ENCODE data around the gene SLC66A2. TPM values are rescaled to one million over a fixed set of nuclear protein-coding genes. Genes with fewer than 3 reads are reported as not detected.

The SLC66A2 gene
- total and polyA plus RNA-seq, 2 of the 13 experiments (the other 11 are each of a cell fraction or from before 2014, with no cell fraction given), result 33.5 to 41.9 TPM

GRCh38 chr18:79934311-79935097, 16.9 kb downstream of the SLC66A2 start (continued):
- no peak for TF ChIP-seq GABPA (IDR thresholded peaks at IDR 0.05; ENCODE audit: low read depth, low read length)
- peak; percentile 56; the same call in 1 of the 2 replicates for TF ChIP-seq GABPA (CRISPR knock-in tag; IDR thresholded peaks at IDR 0.05; ENCODE audit: low read depth)
- TF ChIP-seq MXI1 (IDR thresholded peaks at IDR 0.05; ENCODE audit: borderline replicate concordance, low read depth, low read length), result peak; percentile 93; the same call in 2 of the 3 replicates
- peak; percentile 79 for TF ChIP-seq FOSL2 (CRISPR knock-in tag; IDR thresholded peaks at IDR 0.05)
- peak; percentile 96 for TF ChIP-seq REPIN1 (CRISPR knock-in tag; IDR thresholded peaks at IDR 0.05; ENCODE audit: borderline replicate concordance, low read depth)
- TF ChIP-seq CBFB (CRISPR knock-in tag; IDR thresholded peaks at IDR 0.05), result no peak
- TF ChIP-seq ZNF383 (CRISPR knock-in tag; IDR thresholded peaks at IDR 0.05; ENCODE audit: borderline replicate concordance), result 0 out of 2 replicates have a peak, but pooled peaks have one; percentile 6
- TF ChIP-seq HOXA3 (CRISPR knock-in tag; IDR thresholded peaks at IDR 0.05), result peak; percentile 80; the same call in 1 of the 2 replicates
- TF ChIP-seq ATF7 (IDR thresholded peaks at IDR 0.05), result no peak
- peak; percentile 39; the same call in 1 of the 2 replicates for TF ChIP-seq ATF7 (CRISPR knock-in tag; IDR thresholded peaks at IDR 0.05)
- peak; percentile 97 for TF ChIP-seq SAP130 (CRISPR knock-in tag; IDR thresholded peaks at IDR 0.05; ENCODE audit: low read depth)
- TF ChIP-seq KMT2A (CRISPR knock-in tag; IDR thresholded peaks at IDR 0.05), result peak; percentile 74
- peak; percentile 54; the same call in 1 of the 2 replicates for TF ChIP-seq SPEN (CRISPR knock-in tag; IDR thresholded peaks at IDR 0.05; ENCODE audit: low read depth)
- peak; percentile 54 for TF ChIP-seq HNF1A (IDR thresholded peaks at IDR 0.05; ENCODE audit: low read depth)
- peak; percentile 85; the same call in 1 of the 2 replicates for TF ChIP-seq HNF1A (CRISPR knock-in tag; IDR thresholded peaks at IDR 0.05; ENCODE audit: borderline replicate concordance)
- TF ChIP-seq KLF9 (CRISPR knock-in tag; IDR thresholded peaks at IDR 0.05; ENCODE audit: low read depth), result peak; percentile 69; the same call in 1 of the 2 replicates
- 0 out of 2 replicates have a peak, but pooled peaks have one; percentile 12 for TF ChIP-seq ZHX2 (IDR thresholded peaks at IDR 0.05; ENCODE audit: low read depth)
- TF ChIP-seq ZHX2 (CRISPR knock-in tag; IDR thresholded peaks at IDR 0.05; ENCODE audit: borderline replicate concordance), result no peak
- 0 out of 2 replicates have a peak, but pooled peaks have one; percentile 19 for TF ChIP-seq ZNF792 (CRISPR knock-in tag; IDR thresholded peaks at IDR 0.05)
- TF ChIP-seq TBX2 (CRISPR knock-in tag; IDR thresholded peaks at IDR 0.05; ENCODE audit: borderline replicate concordance), result peak; percentile 90
- 0 out of 2 replicates have a peak, but pooled peaks have one; percentile 20 for TF ChIP-seq KDM5B (CRISPR knock-in tag; IDR thresholded peaks at IDR 0.05; ENCODE audit: borderline replicate concordance)
